IPS DF 19.7 (cell line): ENCODE data around the gene XRRA1.

Experiments used
- DNase-seq: peaks from one replicate; pipeline ENCODE4 v3.0.0-alpha.2; 2013; ENCODE audit warnings: low read depth, low spot score

The XRRA1 gene

DNA sequence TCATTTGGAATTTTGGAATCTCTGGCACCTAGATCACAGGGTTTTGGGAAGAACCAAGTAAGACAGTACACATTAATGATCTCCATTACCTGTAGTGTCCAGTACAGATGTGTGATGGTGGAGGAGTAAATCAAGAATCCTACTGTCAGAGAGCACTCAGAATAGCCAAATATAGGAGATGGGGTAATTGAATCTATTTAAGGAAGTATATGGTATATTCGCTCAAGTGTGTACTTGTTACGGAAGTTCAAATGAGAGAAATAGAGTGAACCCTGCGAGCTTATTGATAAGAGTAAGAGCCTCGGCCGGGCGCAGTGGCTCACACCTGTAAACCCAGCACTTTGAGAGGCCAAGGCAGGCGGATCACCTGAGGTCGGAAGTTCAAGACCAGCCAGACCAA is 2.3 kb upstream of the XRRA1 start:
- no peak for DNase-seq

DNA sequence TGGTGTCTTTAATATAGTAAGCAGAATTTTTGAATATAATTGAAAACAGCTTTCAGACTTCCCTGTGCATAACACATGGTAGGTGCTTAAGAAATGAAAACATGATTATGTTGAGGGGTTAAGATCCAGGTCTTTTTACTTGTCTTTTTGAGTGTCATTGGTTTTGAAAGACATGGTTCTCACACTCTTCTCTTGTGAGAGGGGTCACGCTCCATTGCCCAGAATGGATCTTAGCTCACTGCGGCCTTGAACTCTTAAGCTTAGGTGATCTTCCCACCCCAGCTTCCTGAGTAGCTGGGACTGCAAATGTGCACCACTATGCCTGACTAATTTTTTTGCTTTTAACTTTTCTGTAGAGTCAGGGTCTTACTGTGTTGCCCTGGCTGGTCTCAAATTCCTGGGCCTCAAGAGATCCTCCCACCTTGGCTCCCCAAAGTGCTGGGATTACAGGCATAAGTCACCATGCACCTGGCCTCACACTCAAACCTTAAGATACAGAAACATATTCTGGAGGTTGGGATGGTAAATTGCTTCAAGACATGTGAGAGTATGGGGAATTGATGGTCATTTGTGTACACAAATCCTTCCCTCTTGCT is 1.6 kb upstream of the XRRA1 start:
- no peak for DNase-seq

- no peak for DNase-seq
Measured at GRCh38 chr11:74949753-74950137, 854 bp upstream of the XRRA1 start.

- DNase-seq = no peak
Measured at GRCh38 chr11:74948546-74948897, 369 bp downstream of the XRRA1 start.

GRCh38 chr11:74942073-74942759 is 6.7 kb downstream of the XRRA1 start:
- DNase-seq = no peak

GRCh38 chr11:74941492-74941891 is 7.4 kb downstream of the XRRA1 start:
- DNase-seq = no peak

- DNase-seq = no peak
Measured at GRCh38 chr11:74937696-74938475, 11.0 kb downstream of the XRRA1 start.

DNA sequence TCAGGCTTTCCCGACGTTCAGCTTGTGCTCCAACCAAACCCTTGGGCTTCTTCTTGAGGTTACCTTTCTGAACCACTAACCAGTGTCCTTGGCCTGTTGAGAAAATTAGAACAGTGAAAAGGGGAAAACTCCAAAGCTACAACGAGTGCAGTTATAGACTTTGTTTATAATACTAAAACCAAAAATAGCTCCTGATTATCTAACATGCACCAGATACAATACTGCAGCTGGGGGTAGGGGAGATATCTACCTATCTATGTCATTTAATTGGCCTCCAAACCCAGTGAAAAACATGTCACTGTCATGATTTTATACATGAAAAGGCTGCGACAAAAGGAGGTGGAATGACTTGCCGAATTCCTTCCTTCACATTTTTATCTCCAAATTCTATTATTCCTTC is 11.9 kb downstream of the XRRA1 start:
- DNase-seq = no peak

DNA sequence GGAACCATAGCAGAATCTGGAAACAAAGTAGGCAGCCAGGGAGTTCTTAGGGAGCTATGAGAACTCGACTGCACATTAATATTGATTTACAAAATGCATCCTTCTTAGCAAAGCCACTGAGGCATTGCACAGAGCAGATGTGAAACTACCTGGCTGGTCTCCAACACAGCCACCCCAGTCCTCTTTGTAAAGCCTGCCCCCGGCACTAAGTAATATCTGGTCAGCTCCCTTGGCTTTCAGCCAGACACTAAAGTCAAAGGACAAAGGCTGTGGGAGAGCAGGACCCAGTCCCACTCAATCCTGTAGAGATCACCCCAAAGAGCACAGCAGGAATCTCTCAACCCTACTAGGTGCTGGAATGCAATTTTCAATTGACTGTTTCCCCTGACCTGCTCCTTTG is 12.8 kb downstream of the XRRA1 start:
- DNase-seq = no peak

- no peak for DNase-seq
Measured at GRCh38 chr11:74935285-74935684, 13.6 kb downstream of the XRRA1 start.

DNA sequence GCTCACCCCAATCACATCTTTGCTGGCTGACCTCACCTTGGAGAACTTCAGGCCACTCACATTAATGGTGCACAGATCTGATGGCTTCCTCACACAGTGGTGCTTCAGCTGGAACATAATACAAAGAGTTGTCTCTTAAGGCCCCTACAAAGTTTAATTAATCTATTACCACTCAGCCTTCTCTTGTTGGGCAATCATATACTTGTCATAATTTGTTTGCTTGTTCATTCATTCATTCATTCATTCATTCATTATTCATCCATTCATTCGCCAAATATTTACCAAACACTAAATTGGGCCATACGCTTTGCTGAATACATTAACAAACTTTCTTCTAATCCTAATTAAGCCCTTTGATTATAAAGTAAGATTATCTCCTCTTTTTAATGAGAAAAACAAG is 15.1 kb downstream of the XRRA1 start:
- DNase-seq = no peak

DNA sequence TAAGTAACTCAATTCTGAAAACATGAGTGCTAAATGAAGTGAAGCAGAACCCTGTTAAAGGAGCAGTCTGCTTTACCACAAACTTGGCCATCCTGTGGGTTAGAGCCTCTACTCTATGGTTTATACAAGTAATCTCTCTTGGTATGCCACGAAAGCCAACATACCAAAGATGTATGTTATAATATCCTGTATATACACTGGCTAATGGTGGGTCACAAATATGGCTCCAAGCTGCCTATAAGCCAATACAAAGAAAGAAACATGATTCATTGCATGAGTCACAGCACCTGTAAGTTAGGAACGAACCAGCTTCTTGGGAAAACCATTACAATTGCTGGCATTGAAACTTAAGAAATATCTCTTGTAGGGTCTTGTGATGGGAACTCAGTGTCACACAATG is 16.1 kb downstream of the XRRA1 start:
- no peak for DNase-seq

- no peak for DNase-seq
Measured at GRCh38 chr11:74932169-74932568, 16.7 kb downstream of the XRRA1 start.

- DNase-seq = peak; percentile 72
Measured at GRCh38 chr11:74929431-74930363, 19.2 kb downstream of the XRRA1 start.

DNA sequence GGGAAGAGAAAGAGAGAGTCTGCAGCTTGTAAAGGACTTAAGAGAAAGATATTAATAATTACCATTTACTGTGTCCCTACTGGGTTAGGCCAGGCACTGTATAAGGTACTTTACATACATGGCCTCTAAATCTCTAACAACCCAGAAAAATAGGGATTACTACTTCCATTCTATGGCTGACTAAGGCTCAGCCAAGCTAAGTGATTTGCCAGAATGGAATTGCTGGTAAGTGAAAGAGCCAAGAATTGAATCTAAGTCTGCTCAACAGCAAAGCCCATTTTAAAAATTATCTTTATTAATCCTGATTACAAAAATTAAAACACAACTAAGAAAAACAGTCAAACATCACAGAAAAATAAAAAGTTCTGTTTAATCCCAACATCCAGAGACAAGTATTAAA is 21.4 kb downstream of the XRRA1 start:
- DNase-seq = no peak

DNA sequence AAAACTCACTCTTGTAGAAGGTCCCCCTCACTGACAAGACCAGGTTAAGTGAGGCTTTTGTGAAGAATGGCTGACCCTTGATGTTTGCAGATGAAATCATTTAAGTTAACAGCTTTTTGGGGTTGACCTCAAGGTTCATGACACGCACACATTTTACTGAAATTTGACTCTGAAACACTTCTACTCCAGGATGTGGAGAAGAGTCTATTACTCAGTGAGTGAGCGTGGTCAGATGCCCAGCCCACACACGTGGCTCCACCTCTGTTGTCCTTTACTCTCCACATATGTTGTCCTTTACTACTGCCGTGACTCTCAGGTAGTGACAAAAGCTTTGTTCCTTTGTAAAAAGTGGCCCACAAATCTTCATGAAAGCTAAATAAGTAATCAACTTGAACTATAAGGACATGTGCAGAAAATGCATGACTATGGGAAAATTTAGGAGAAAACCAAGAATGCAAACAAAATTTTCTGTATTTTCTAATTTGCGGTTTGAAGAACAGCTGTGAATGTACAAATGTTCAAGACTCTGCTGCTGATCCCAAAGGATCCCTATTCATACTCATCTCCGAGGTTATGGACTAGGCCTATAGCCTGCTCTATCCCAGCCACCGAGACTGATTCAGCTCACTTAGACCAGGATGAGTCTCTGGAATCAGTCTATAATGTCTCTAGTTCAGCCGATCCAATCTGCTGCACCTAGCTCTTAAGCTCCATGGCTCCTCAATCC is 22.4 kb downstream of the XRRA1 start:
- DNase-seq = no peak

DNA sequence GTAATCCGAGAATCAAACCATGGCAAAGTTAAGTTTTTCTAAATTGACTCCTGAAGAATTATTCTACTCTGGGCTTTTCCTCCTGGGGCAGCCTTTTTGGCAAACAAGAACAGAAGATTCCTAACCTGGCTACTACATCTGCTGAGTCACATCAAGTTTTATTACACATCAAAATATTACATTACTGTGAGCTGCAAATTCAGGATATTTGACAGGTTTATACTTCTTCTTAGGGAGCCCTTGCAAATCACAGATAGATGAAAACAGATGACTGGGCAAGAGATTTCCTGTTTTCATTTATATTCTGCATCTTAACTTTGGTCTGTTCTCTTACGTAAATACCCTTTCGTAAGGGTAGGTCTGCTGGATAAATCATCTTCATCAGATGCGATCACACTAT is 23.6 kb downstream of the XRRA1 start:
- no peak for DNase-seq

DNA sequence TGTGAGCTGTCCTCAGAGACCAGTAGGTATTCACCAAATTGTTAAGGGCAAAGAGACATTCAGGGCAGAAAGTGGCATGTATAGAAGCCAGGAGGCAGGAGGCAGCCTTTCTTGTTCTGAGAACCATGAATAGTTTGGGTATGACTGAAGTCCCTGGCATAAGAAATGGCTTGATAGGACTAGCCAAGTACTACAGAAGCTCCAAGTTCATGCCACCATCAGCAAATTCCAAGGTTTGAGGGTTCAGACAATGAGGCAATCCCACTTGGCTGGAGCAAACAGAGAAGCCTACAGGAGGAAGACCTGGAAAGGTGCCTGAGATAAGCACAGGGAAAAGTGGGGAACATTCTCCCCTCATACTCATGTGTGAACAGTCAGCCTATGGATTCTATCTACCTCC is 25.8 kb downstream of the XRRA1 start:
- no peak for DNase-seq

- DNase-seq = no peak
Measured at GRCh38 chr11:74909812-74910211, 39.1 kb downstream of the XRRA1 start.

DNA sequence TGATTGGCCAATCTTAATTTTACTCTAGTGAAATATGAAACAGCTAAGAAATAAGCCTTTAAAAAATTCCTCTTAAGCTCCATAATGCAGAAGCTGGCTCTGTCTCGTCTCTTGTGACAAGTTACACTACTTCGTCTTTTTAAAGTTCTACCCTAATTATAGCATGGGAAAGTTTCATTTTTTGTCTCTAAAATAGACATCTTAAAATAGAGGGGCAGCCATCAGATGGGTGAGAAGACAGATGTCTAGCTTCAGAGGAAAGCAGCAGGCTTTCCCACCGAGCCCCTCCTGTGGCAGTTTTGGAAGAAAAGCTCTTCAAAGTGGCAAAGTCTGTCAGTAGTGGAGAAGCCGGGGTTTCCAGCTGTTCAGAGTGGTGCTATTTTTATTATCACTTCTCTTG is 39.5 kb downstream of the XRRA1 start:
- DNase-seq = no peak

DNA sequence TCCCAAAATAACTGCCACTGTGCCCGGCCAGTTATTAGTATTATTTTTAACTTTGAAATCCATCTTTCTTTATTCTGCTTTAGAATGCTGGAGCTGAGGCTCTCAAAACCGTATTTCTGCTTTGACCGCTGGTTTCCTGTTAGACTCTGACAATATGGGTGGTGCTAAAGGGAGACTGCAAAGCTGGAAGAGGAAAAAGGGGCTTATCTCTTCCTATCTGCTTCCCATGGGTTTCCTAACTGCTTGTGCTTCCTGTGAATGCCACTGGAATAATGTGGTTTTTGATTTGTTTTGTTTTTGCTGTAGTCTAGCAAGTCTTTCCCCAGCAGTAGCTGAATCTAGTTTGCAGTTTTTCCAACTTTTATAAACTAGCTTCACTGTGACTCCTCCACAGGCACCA is 43.6 kb downstream of the XRRA1 start:
- no peak for DNase-seq
